CD4-positive, alpha-beta T cell (primary cell): ENCODE results near the gene PCDHA5. TPM values are rescaled to one million over a fixed set of nuclear protein-coding genes. Genes with fewer than 3 reads are reported as not detected.
"Not testable (repeated sequence)": the region's sequence is repeated elsewhere in the genome, so short reads cannot be mapped to it uniquely, and the experiment has no call there.

Source experiments
- ATAC-seq: fragments of 200-7000 bp; cut with Tn5 transposase; one replicate; pipeline ENCODE4 v1.10.0; 2022; ENCODE audit warnings: mild to moderate bottlenecking; ENCODE audit not compliant: poor library complexity
- CTCF ChIA-PET: fragments of 350-600 bp; sonication (Branson Sonifier 250); formaldehyde crosslinking; loops from one replicate; lab custom pipeline; 2021; ENCODE audit warnings: antibody characterized with exemption, inconsistent platforms; lab: Charles Lee
- POLR2A ChIA-PET: fragments of 350-600 bp; sonication (Branson Sonifier 250); formaldehyde crosslinking; loops from one replicate; lab custom pipeline; 2021; ENCODE audit warnings: antibody characterized with exemption, inconsistent platforms; lab: Charles Lee
- DNase-seq, 14 experiments: peaks; one replicate each; pipeline ENCODE4 v3.0.0-alpha.2; 2013 to 2020; ENCODE audit warnings: mixed read lengths in 2 of 14
- H3K27ac ChIP-seq, 2 donors: one replicate each; pipeline versions ENCODE4 v1.5.1 to v1.7.0; 2013; ENCODE audit warnings: low read length in 2 of 2, low read depth in 1 of 2, mild to moderate bottlenecking in 1 of 2
- H3K27me3 ChIP-seq, 2 experiments: 1 replicate in 1 of 2; 2 replicates in 1 of 2; pipeline versions ENCODE4 v1.6.1 to v1.7.0; 2013; ENCODE audit warnings: low read length in 2 of 2, control low read depth in 1 of 2, mild to moderate bottlenecking in 1 of 2, moderate library complexity in 1 of 2; ENCODE audit not compliant: insufficient read depth in 2 of 2, control insufficient read depth in 1 of 2
- H3K36me3 ChIP-seq: one replicate; pipeline ENCODE4 v1.6.1; 2013; ENCODE audit warnings: low read length, control low read depth; ENCODE audit not compliant: insufficient read depth
- H3K4me1 ChIP-seq: one replicate; pipeline ENCODE4 v1.6.1; 2013; ENCODE audit warnings: low read length, control low read depth; ENCODE audit not compliant: insufficient read depth
- H3K4me3 ChIP-seq: one replicate; pipeline ENCODE4 v1.5.1; 2013; ENCODE audit warnings: mild to moderate bottlenecking, low read length, moderate library complexity
- H3K9me3 ChIP-seq, 2 experiments: 1 replicate in 1 of 2; 2 replicates in 1 of 2; pipeline versions ENCODE4 v1.6.1 to v1.7.0; 2013; ENCODE audit warnings: low read length in 2 of 2, mild to moderate bottlenecking in 2 of 2, control low read depth in 1 of 2, moderate library complexity in 1 of 2; ENCODE audit not compliant: control insufficient read depth in 1 of 2, insufficient read depth in 1 of 2
- H3K27ac Mint-ChIP-seq: one replicate; pipeline ENCODE4 v1.8.0; 2020; ENCODE audit warnings: mixed read lengths
- H3K27me3 Mint-ChIP-seq: one replicate; pipeline ENCODE4 v1.8.0; 2021; ENCODE audit warnings: mixed read lengths
- H3K36me3 Mint-ChIP-seq: one replicate; pipeline ENCODE4 v1.8.0; 2021; ENCODE audit warnings: low read depth, mixed read lengths
- H3K4me1 Mint-ChIP-seq: one replicate; pipeline ENCODE4 v1.8.0; 2021; ENCODE audit warnings: low read depth, mixed read lengths
- H3K4me3 Mint-ChIP-seq: one replicate; pipeline ENCODE4 v1.8.0; 2020; ENCODE audit warnings: mild to moderate bottlenecking, mixed read lengths
- H3K9me3 Mint-ChIP-seq: one replicate; pipeline ENCODE4 v1.8.0; 2020; ENCODE audit warnings: mixed read lengths
- intact Hi-C, 2 experiments: fragments of 100-400 bp; cut with DNase I in 1 of 2; cut with micrococcal nuclease in 1 of 2; formaldehyde crosslinking; loops; one replicate each; pipeline versions ENCODE4 v1.15.1 to v1.9.0; 2023 to 2025; cut with DNase I, micrococcal nuclease
- total RNA-seq, 174 experiments: library from RNA in 2 of 174; stranded (reverse) in 2 of 174; gene quantifications; one replicate each; pipeline ENCODE4 v1.2.3 and lab custom pipeline; 2021 to 2026
- TF ChIP-seq, protein P1 (sequence below): fragments of 200-600 bp; IDR thresholded peaks from one replicate; pipeline ENCODE4 v1.8.0; 2022; ENCODE audit warnings: antibody characterized with exemption, mild to moderate bottlenecking

The PCDHA5 gene
- total RNA-seq, 2 experiments from 2014 or later = not detected

GRCh38 chr5:140795259-140795641 lies 26.2 kb upstream of the PCDHA5 start:
- CTCF ChIA-PET = no interaction called here

DNA sequence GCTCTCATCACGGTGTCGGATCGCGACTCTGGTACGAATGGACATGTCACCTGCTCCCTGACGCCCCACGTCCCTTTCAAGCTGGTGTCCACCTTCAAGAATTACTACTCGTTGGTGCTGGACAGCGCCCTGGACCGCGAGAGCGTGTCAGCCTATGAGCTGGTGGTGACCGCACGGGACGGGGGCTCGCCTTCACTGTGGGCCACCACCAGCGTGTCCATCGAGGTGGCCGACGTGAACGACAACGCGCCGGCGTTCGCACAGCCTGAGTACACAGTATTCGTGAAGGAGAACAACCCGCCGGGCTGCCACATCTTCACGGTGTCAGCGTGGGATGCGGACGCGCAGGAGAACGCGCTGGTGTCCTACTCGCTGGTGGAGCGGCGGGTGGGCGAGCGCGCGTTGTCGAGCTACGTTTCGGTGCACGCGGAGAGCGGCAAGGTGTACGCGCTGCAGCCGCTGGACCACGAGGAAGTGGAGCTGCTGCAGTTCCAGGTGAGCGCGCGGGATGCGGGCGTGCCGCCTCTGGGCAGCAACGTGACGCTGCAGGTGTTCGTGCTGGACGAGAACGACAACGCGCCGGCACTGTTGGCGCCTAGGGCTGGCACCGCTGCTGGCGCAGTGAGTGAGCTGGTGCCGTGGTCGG lies 25.2 kb upstream of the PCDHA5 start:
- H3K27me3 ChIP-seq = peaks cover 16 to 19% of the 10 kb centered on the region in 2 experiments
- POLR2A ChIA-PET, H3K27ac ChIP-seq, CTCF ChIA-PET, intact Hi-C loops, H3K4me3 Mint-ChIP-seq, ATAC-seq, DNase-seq, H3K4me1 Mint-ChIP-seq, H3K4me3 ChIP-seq, H3K36me3 ChIP-seq, H3K27ac Mint-ChIP-seq, H3K4me1 ChIP-seq: not testable (repeated sequence)
- peaks cover 58% of the 10 kb centered on the region for H3K27me3 Mint-ChIP-seq
- peaks cover 27% of the 10 kb centered on the region for H3K36me3 Mint-ChIP-seq
- peaks cover 27 to 42% of the 10 kb centered on the region in 2 experiments for H3K9me3 ChIP-seq
- peaks cover 16% of the 10 kb centered on the region for H3K9me3 Mint-ChIP-seq

More at GRCh38 chr5:140795259-140795641, 26.2 kb upstream of the PCDHA5 start:
- TF ChIP-seq, protein P1, sequence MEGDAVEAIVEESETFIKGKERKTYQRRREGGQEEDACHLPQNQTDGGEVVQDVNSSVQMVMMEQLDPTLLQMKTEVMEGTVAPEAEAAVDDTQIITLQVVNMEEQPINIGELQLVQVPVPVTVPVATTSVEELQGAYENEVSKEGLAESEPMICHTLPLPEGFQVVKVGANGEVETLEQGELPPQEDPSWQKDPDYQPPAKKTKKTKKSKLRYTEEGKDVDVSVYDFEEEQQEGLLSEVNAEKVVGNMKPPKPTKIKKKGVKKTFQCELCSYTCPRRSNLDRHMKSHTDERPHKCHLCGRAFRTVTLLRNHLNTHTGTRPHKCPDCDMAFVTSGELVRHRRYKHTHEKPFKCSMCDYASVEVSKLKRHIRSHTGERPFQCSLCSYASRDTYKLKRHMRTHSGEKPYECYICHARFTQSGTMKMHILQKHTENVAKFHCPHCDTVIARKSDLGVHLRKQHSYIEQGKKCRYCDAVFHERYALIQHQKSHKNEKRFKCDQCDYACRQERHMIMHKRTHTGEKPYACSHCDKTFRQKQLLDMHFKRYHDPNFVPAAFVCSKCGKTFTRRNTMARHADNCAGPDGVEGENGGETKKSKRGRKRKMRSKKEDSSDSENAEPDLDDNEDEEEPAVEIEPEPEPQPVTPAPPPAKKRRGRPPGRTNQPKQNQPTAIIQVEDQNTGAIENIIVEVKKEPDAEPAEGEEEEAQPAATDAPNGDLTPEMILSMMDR = no peak
- H3K9me3 ChIP-seq = peaks cover 24 to 38% of the 10 kb centered on the region in 2 experiments
- POLR2A ChIA-PET = no interaction called here
- H3K27ac ChIP-seq = no peak overlapping the region
- ATAC-seq = no peak
- no peaks in the 10 kb centered on the region for H3K4me1 Mint-ChIP-seq
- no peaks in the 10 kb centered on the region for H3K36me3 ChIP-seq
- no peak overlapping the region for H3K4me3 Mint-ChIP-seq
- peaks cover 15 to 16% of the 10 kb centered on the region in 2 experiments for H3K27me3 ChIP-seq
- no peak overlapping the region for H3K27ac Mint-ChIP-seq
- peaks cover 66% of the 10 kb centered on the region for H3K27me3 Mint-ChIP-seq
- H3K9me3 Mint-ChIP-seq = peaks cover 18% of the 10 kb centered on the region
- peaks cover 27% of the 10 kb centered on the region for H3K36me3 Mint-ChIP-seq
- no peaks in the 10 kb centered on the region for H3K4me1 ChIP-seq
- no peak for DNase-seq
- H3K4me3 ChIP-seq = no peak overlapping the region
- intact Hi-C loops = no loop called here

DNA sequence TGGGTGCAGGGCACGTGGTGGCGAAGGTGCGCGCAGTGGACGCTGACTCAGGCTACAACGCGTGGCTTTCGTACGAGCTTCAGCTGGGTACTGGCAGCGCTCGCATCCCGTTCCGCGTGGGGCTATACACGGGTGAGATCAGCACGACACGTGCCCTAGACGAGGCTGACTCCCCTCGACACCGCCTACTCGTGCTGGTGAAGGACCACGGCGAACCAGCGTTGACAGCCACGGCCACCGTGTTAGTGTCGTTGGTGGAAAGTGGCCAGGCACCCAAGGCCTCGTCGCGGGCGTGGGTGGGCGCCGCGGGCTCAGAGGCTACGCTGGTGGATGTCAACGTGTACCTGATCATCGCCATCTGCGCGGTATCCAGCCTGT lies 24.7 kb upstream of the PCDHA5 start:
- Histone ChIP-seq H3K27ac (no peak overlapping the region), H3K9me3 (peaks cover 31 to 47% of the 10 kb centered on the region in 2 experiments), H3K36me3 (no peaks in the 10 kb centered on the region), H3K4me1 (no peaks in the 10 kb centered on the region), H3K4me3 (no peak overlapping the region), H3K27me3 (peaks cover 16 to 22% of the 10 kb centered on the region in 2 experiments)
- ATAC-seq (no peak), DNase-seq (no peak)
- Mint-ChIP-seq H3K4me1 (no peaks in the 10 kb centered on the region), H3K36me3 (peaks cover 27% of the 10 kb centered on the region), H3K9me3 (peaks cover 16% of the 10 kb centered on the region), H3K4me3 (no peak overlapping the region), H3K27me3 (peaks cover 55% of the 10 kb centered on the region), H3K27ac (no peak overlapping the region)
- intact Hi-C loops = no loop called here
- TF ChIP-seq, protein P1 = no peak
- ChIA-PET POLR2A (no interaction called here), CTCF (no interaction called here)
